CD14-positive monocyte (primary cell): ENCODE results near the gene LZTS2. TPM values are rescaled to one million over a fixed set of nuclear protein-coding genes. Genes with fewer than 3 reads are reported as not detected.

Experiments
- DNase-seq, 3 donors: peaks; one replicate each; pipeline ENCODE4 v3.0.0-alpha.2; 2011 to 2022
- H2AFZ ChIP-seq: 2 replicates; pipeline ENCODE4 v1.6.0; 2012; ENCODE audit warnings: mild to moderate bottlenecking, low read depth, low read length, inconsistent platforms; ENCODE audit not compliant: insufficient read depth, poor library complexity, severe bottlenecking
- H3K27ac ChIP-seq, 2 donors: 1 replicate in 1 of 2; 2 replicates in 1 of 2; pipeline ENCODE4 v1.5.1; 2012 to 2013; ENCODE audit warnings: low read length in 2 of 2, control low read depth in 1 of 2, inconsistent platforms in 1 of 2, low read depth in 1 of 2, mild to moderate bottlenecking in 1 of 2
- H3K27me3 ChIP-seq, 2 donors: one replicate each; pipeline versions ENCODE4 v1.6.0 to v1.6.1; 2011 to 2013; ENCODE audit warnings: low read length in 2 of 2; ENCODE audit not compliant: control insufficient read depth in 2 of 2, insufficient read depth in 2 of 2
- H3K36me3 ChIP-seq, 2 donors: replicated peaks in 1 of 2; 1 replicate in 1 of 2; 2 replicates in 1 of 2; pipeline versions ENCODE4 v1.5.1 to v1.6.1; 2012 to 2013; ENCODE audit warnings: low read length in 2 of 2, control low read depth in 1 of 2, inconsistent platforms in 1 of 2, mild to moderate bottlenecking in 1 of 2; ENCODE audit not compliant: insufficient read depth in 2 of 2, control insufficient read depth in 1 of 2
- H3K4me1 ChIP-seq, 2 donors: 1 replicate in 1 of 2; 2 replicates in 1 of 2; pipeline versions ENCODE4 v1.5.1 to v1.6.1; 2012 to 2013; ENCODE audit warnings: low read length in 2 of 2, control low read depth in 1 of 2, inconsistent platforms in 1 of 2, mild to moderate bottlenecking in 1 of 2, moderate library complexity in 1 of 2; ENCODE audit not compliant: insufficient read depth in 2 of 2, control insufficient read depth in 1 of 2
- H3K4me2 ChIP-seq: replicated peaks from 2 replicates; pipeline ENCODE3; 2012; ENCODE audit warnings: low read length, moderate library complexity, mild to moderate bottlenecking; ENCODE audit not compliant: poor library complexity, severe bottlenecking; ENCODE audit errors: extremely low read depth
- H3K4me3 ChIP-seq, 3 experiments: fragments of 200-600 bp in 1 of 3; sonication (generic) in 1 of 3; replicated peaks in 1 of 3; 1 replicate in 2 of 3; 2 replicates in 1 of 3; pipeline ENCODE4 v1.5.1; 2011 to 2013; ENCODE audit warnings: low read length in 3 of 3, mild to moderate bottlenecking in 3 of 3, control low read depth in 2 of 3, low read depth in 2 of 3, inconsistent platforms in 1 of 3, moderate library complexity in 1 of 3
- H3K79me2 ChIP-seq: 2 replicates; pipeline ENCODE4 v1.6.0; 2012; ENCODE audit warnings: mild to moderate bottlenecking, control low read depth, inconsistent platforms, low read length, moderate library complexity; ENCODE audit not compliant: insufficient read depth
- H3K9ac ChIP-seq: 2 replicates; pipeline ENCODE4 v1.6.0; 2017; ENCODE audit warnings: low read length, mild to moderate bottlenecking; ENCODE audit not compliant: insufficient read depth, poor library complexity, severe bottlenecking
- H3K9me3 ChIP-seq, 2 donors: replicated peaks in 1 of 2; 1 replicate in 1 of 2; 2 replicates in 1 of 2; pipeline versions ENCODE4 v1.5.1 to v1.6.1; 2012 to 2013; ENCODE audit warnings: low read length in 2 of 2, control low read depth in 1 of 2; ENCODE audit not compliant: control insufficient read depth in 1 of 2, insufficient read depth in 1 of 2
- H4K20me1 ChIP-seq: 2 replicates; pipeline ENCODE4 v1.6.0; 2012; ENCODE audit warnings: mild to moderate bottlenecking, low read length, control low read depth, moderate library complexity; ENCODE audit not compliant: insufficient read depth
- H3K27ac Mint-ChIP-seq, 7 donors: one replicate each; pipeline ENCODE4 v1.8.0; 2020; ENCODE audit warnings: mild to moderate bottlenecking in 7 of 7, mixed read lengths in 7 of 7, moderate library complexity in 6 of 7, inconsistent platforms in 2 of 7
- H3K27me3 Mint-ChIP-seq, 3 donors: one replicate each; pipeline ENCODE4 v1.8.0; 2021 to 2022; ENCODE audit warnings: low read depth in 3 of 3, mild to moderate bottlenecking in 3 of 3, mixed read lengths in 3 of 3, moderate library complexity in 3 of 3, inconsistent platforms in 1 of 3
- H3K36me3 Mint-ChIP-seq, 2 donors: one replicate each; pipeline ENCODE4 v1.8.0; 2020; ENCODE audit warnings: mixed read lengths in 2 of 2, inconsistent platforms in 1 of 2, mild to moderate bottlenecking in 1 of 2
- H3K4me1 Mint-ChIP-seq: one replicate; pipeline ENCODE4 v1.8.0; 2020; ENCODE audit warnings: mild to moderate bottlenecking, mixed read lengths
- H3K4me3 Mint-ChIP-seq, 2 donors: one replicate each; pipeline ENCODE4 v1.8.0; 2020; ENCODE audit warnings: mild to moderate bottlenecking in 2 of 2, mixed read lengths in 2 of 2, moderate library complexity in 1 of 2
- H3K9me3 Mint-ChIP-seq, 7 donors: one replicate each; pipeline ENCODE4 v1.8.0; 2020 to 2022; ENCODE audit warnings: mixed read lengths in 7 of 7, mild to moderate bottlenecking in 6 of 7, moderate library complexity in 6 of 7, inconsistent platforms in 2 of 7
- WGBS: methylation state at CpG from one replicate; pipeline ENCODE4 v1.1.5; 2013; ENCODE audit warnings: missing lambda C conversion rate; ENCODE audit not compliant: insufficient coverage; 5-methylcytosine and 5-hydroxymethylcytosine counted together
- intact Hi-C, 2 donors: fragments of 100-400 bp; cut with micrococcal nuclease; formaldehyde crosslinking; loops; one replicate each; pipeline versions ENCODE4 v1.15.0 to v1.15.1; 2023
- polyA plus RNA-seq, 3 donors: library from polyadenylated mRNA; depleted of rRNA in 1 of 3; unstranded in 2 of 3; stranded (reverse) in 1 of 3; fragments of 300-500 nt in 2 of 3; fragments of >200 nt in 1 of 3; fragmentation: Illumina TruSeq in 2 of 3; gene quantifications; 1 replicate in 2 of 3; 2 replicates in 1 of 3; pipeline ENCODE4 v1.2.3, GENCODE V29; 2012 to 2021
- TF ChIP-seq, protein P1 (sequence below): fragments of 200-600 bp; IDR thresholded peaks from one replicate; pipeline ENCODE4 v1.8.0; 2022; ENCODE audit warnings: antibody characterized with exemption, mild to moderate bottlenecking

The LZTS2 gene
- polyA plus RNA-seq, 3 donors, result 2.8 to 9.2 (median 3.3) TPM

DNA sequence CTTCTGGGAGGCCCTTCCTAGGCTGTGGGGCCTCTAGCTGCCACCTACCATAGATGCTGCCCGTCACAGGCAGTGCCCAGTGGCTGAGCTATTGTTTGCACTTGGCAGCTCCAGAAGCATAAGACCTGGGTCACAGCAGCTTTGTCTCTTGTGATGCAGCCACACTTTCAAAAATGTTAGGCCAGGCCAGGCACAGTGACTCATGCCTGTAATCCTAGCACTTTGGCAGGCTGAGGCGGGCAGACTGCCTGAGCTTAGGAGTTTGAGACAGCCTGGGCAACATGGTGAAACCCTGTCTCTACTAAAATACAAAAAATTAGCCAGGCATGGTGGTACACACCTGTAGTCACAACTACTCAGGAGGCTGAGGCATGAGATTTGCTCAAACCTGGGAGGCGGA, 52.7 kb downstream of the LZTS2 start:
- TF ChIP-seq, protein P1, sequence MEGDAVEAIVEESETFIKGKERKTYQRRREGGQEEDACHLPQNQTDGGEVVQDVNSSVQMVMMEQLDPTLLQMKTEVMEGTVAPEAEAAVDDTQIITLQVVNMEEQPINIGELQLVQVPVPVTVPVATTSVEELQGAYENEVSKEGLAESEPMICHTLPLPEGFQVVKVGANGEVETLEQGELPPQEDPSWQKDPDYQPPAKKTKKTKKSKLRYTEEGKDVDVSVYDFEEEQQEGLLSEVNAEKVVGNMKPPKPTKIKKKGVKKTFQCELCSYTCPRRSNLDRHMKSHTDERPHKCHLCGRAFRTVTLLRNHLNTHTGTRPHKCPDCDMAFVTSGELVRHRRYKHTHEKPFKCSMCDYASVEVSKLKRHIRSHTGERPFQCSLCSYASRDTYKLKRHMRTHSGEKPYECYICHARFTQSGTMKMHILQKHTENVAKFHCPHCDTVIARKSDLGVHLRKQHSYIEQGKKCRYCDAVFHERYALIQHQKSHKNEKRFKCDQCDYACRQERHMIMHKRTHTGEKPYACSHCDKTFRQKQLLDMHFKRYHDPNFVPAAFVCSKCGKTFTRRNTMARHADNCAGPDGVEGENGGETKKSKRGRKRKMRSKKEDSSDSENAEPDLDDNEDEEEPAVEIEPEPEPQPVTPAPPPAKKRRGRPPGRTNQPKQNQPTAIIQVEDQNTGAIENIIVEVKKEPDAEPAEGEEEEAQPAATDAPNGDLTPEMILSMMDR, result no peak
- no peak overlapping the region for H3K27ac Mint-ChIP-seq
- peaks cover 40 to 42% (median 40%) of the 10 kb centered on the region in 3 donors for H3K27me3 Mint-ChIP-seq
- Histone ChIP-seq H3K36me3 (peaks cover 0 to 5% of the 10 kb centered on the region in 2 donors), H3K27ac (no peak overlapping the region), H3K4me1 (peaks cover 8 to 17% of the 10 kb centered on the region in 2 donors), H3K4me2 (no peak overlapping the region), H2AFZ (no peak overlapping the region), H4K20me1 (no peaks in the 10 kb centered on the region), H3K4me3 (no peak overlapping the region), H3K9me3 (peaks cover 0 to 16% of the 10 kb centered on the region in 2 donors), H3K79me2 (peaks cover 5% of the 10 kb centered on the region), H3K27me3 (peaks cover 26 to 41% of the 10 kb centered on the region in 2 donors), H3K9ac (no peak overlapping the region)
- WGBS, result 100% methylated on average over 2 of the region's 3 CpGs
- intact Hi-C loops, result loop anchor here in 1 of 2 donors (5.0 kb wide), 1 partner anchor 90 kb away; no protein-coding TSS in a partner anchor
- peaks cover 0 to 17% (median 4%) of the 10 kb centered on the region in 7 donors for H3K9me3 Mint-ChIP-seq
- peaks cover 13 to 18% of the 10 kb centered on the region in 2 donors for H3K36me3 Mint-ChIP-seq
- H3K4me1 Mint-ChIP-seq, result peaks cover 20% of the 10 kb centered on the region
- H3K4me3 Mint-ChIP-seq, result no peak overlapping the region
- DNase-seq, result no peak

DNA sequence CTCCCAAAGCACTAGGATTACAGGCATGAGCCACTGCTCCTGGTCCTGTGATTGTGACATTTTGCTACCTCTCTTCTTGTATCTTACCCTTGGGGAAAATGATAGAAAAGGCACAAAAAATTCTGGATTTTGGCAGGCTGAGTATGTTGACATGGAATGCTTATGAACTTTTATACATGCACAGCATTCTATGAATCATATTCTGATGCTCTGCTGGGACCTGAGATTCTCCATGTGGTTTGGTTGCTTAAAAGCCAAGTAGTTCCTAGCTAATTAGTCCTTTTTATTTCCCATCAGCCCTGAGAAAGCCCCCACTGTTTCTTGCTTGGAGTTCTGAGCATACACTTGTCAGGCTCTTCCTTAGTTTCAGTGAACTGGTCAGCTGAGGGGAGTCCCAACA, 53.9 kb downstream of the LZTS2 start:
- Mint-ChIP-seq H3K4me1 (peaks cover 17% of the 10 kb centered on the region), H3K9me3 (peaks cover 0 to 10% (median 2%) of the 10 kb centered on the region in 7 donors), H3K36me3 (peaks cover 15 to 17% of the 10 kb centered on the region in 2 donors), H3K4me3 (no peak overlapping the region), H3K27ac (no peak overlapping the region), H3K27me3 (peaks cover 28 to 29% (median 28%) of the 10 kb centered on the region in 3 donors)
- no peak overlapping the region for H3K9ac ChIP-seq
- H3K4me2 ChIP-seq, result no peak overlapping the region
- H3K4me3 ChIP-seq, result no peak overlapping the region
- H3K9me3 ChIP-seq, result peaks cover 0 to 10% of the 10 kb centered on the region in 2 donors
- TF ChIP-seq, protein P1, result no peak
- no peak for DNase-seq
- peaks cover 0 to 5% of the 10 kb centered on the region in 2 donors for H3K36me3 ChIP-seq
- peaks cover 16% of the 10 kb centered on the region for H3K79me2 ChIP-seq
- no peak overlapping the region for H2AFZ ChIP-seq
- peaks cover 15 to 28% of the 10 kb centered on the region in 2 donors for H3K27me3 ChIP-seq
- peaks cover 8 to 17% of the 10 kb centered on the region in 2 donors for H3K4me1 ChIP-seq
- H4K20me1 ChIP-seq, result no peaks in the 10 kb centered on the region
- H3K27ac ChIP-seq, result no peak overlapping the region
- intact Hi-C loops, result loop anchor here in 1 of 2 donors (5.0 kb wide), 1 partner anchor 89 kb away; no protein-coding TSS in a partner anchor
